SH-SY5Y (cell line): Measurements from ENCODE around the gene RPL11.

ENCODE experiments used
- GATA2 ChIP-seq: IDR thresholded peaks from 2 replicates; pipeline ENCODE4 v1.6.1; 2011; ENCODE audit warnings: mild to moderate bottlenecking, low read depth, low read length
- GATA3 ChIP-seq: IDR thresholded peaks from 2 replicates; pipeline ENCODE4 v1.6.1; 2011; ENCODE audit warnings: low read depth, mild to moderate bottlenecking, low read length, moderate library complexity

RPL11 gene

DNA sequence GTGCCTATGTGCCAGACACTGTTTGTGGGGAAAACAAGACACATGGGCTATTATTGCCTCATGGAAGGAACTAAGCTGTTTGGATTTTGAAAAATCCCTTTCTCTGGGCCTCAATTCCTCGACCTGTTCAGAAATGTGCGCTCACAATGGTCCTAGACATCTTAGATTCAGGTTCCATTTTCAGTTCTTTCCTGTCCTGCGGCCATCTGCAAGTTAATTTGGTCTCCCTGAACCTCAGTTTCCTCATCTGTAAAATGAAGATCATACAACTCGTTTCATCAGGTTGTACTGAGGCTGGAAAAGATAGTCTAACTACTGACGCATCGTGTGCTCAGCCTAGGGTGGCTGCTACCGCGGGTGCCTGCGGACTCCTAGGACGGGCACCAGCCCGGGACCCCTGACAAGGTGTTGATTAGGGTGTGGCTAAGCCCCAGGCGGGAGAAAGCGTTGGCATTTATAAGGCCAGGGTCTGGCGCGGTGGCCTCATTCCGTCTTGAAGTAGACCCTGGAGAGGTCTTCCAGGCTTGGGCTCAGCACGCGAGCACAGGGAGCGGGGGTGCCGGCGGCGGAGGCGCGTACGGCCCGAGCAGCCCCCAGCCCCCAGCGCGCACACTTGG lies 51.2 kb downstream of the RPL11 start:
- TF ChIP-seq GATA3 (no peak), GATA2 (no peak)

DNA sequence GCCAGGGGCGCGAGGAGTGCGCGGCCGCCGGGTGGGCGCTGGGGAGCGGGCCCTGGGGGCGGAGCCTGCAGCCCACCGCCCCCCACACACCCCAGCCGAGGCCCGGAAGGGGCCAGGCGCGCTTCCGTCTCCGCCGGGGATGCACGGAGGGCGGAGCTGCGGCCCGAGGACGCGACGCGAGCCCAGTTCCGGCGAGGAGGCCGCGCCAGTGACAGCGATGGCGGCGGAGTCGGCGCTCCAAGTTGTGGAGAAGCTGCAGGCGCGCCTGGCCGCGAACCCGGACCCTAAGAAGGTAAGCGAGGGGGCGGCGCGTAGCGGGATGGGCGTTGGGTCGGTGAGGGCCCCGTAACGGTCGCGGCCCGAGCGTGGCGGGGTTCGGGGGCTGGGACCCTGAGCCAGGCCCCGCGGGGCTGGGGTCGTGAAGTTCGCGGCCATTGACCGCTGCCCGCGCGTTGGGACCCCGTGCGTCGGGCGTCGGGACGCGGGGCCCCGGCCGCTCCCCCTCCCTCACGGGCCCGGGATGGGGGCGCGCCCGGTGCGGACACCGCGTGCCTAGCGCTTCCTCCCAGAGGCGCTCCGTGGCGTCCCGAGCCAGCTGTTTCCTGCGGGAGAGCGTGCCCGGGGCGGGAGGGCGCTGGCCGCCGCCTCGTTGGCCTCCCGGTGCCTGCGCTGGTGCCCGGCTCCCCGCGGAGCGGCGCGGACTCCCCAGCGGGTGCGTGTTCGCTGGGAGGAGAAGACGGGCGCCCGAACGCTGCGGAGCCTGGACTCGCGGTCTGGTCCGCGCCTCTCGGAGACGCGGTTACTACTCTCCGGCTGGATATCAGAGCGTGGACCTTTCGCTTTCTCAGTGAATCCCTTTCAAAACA lies 51.9 kb downstream of the RPL11 start, which contains the start of gene ELOA:
Gene ELOA (plus strand): TSS at position 185 of the 866 bp plus-strand sequence. CDS start 33 bp downstream, at position 218.
- no peak for TF ChIP-seq GATA2
- TF ChIP-seq GATA3: no peak

DNA sequence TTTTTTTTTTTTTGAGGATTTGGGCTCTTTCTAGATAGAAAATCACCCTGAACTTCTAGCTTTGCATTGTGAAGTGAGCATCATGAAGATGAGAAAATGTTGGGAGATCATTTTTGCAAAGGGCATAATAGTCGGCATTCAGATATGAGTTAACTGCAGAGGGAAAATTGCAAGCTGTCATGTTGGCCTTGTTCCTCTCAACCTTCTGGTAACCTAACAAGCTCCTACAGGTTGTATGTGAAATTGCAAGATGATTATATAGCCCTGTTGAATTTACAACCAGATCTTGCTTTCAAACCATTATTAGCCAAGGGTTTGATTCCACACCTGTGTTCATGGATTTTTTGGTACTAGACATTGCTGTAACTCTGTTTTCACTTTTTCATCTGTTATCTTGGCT lies 53.9 kb downstream of the RPL11 start:
- TF ChIP-seq GATA3: no peak
- no peak for TF ChIP-seq GATA2
